Stimulated activated CD8-positive, alpha-beta memory T cell treated with anti-CD3 and anti-CD28 coated beads, Interleukin-15, amount 100 ng/mL, for 1 hour (primary cell): Measurements from ENCODE around the gene MPP4.
"Not testable (repeated sequence)": the region's sequence is repeated elsewhere in the genome, so short reads cannot be mapped to it uniquely, and the experiment has no call there.

Experiments
- DNase-seq: peaks from one replicate; pipeline ENCODE4 v3.0.0-alpha.2; 2020; ENCODE audit warnings: low read depth

Gene MPP4

GRCh38 chr2:201671205-201671604 is 27.2 kb downstream of the MPP4 start:
- not testable (repeated sequence) for DNase-seq

GRCh38 chr2:201669865-201670264 is 28.6 kb downstream of the MPP4 start:
- no peak for DNase-seq

GRCh38 chr2:201668402-201668910 is 30.0 kb downstream of the MPP4 start:
- no peak for DNase-seq

- no peak for DNase-seq
Measured at GRCh38 chr2:201664334-201664733, 34.1 kb downstream of the MPP4 start.

GRCh38 chr2:201661366-201661765 is 37.1 kb downstream of the MPP4 start:
- DNase-seq = no peak

- no peak for DNase-seq
Measured at GRCh38 chr2:201660293-201660895, 38.0 kb downstream of the MPP4 start.

- DNase-seq = no peak
Measured at GRCh38 chr2:201656740-201657139, 41.7 kb downstream of the MPP4 start.

GRCh38 chr2:201656102-201656501 is 42.3 kb downstream of the MPP4 start:
- no peak for DNase-seq

- no peak for DNase-seq
Measured at GRCh38 chr2:201654616-201655384, 43.6 kb downstream of the MPP4 start.

- no peak for DNase-seq
Measured at GRCh38 chr2:201653221-201653620, 45.2 kb downstream of the MPP4 start.

- DNase-seq = no peak
Measured at GRCh38 chr2:201649442-201649841, 49.0 kb downstream of the MPP4 start.

- DNase-seq = no peak
Measured at GRCh38 chr2:201647431-201647830, 51.0 kb downstream of the MPP4 start.

GRCh38 chr2:201644001-201644400 is 54.4 kb downstream of the MPP4 start:
- no peak for DNase-seq

GRCh38 chr2:201643216-201643890 is 55.1 kb downstream of the MPP4 start, which contains the start of gene TMEM237:
Gene TMEM237, minus strand, starts transcription at chr2:201643503. Its CDS starts 103 bp downstream, at chr2:201643400.
- DNase-seq = peak; percentile 16

- peak; percentile 69 for DNase-seq
Measured at GRCh38 chr2:201642579-201643215, 55.7 kb downstream of the MPP4 start.

GRCh38 chr2:201642086-201642578 is 56.3 kb downstream of the MPP4 start:
- DNase-seq = no peak

- DNase-seq = no peak
Measured at GRCh38 chr2:201639205-201639604, 59.2 kb downstream of the MPP4 start.

- DNase-seq = no peak
Measured at GRCh38 chr2:201638326-201638725, 60.1 kb downstream of the MPP4 start.

GRCh38 chr2:201633661-201634249 is 64.7 kb downstream of the MPP4 start:
- DNase-seq = no peak

- no peak for DNase-seq
Measured at GRCh38 chr2:201631041-201631440, 67.4 kb downstream of the MPP4 start.

GRCh38 chr2:201630577-201630976 is 67.9 kb downstream of the MPP4 start:
- DNase-seq = no peak

- no peak for DNase-seq
Measured at GRCh38 chr2:201628545-201628944, 69.9 kb downstream of the MPP4 start.
